K562 (cell line): Measurements from ENCODE around the gene USF2. TPM values are rescaled to one million over a fixed set of nuclear protein-coding genes. Genes with fewer than 3 reads are reported as not detected.

Source experiments
- ARID2 ChIP-seq: fragments of 450-650 bp; IDR thresholded peaks from 2 replicates; pipeline ENCODE4 v1.6.1; 2017; ENCODE audit warnings: antibody characterized with exemption, mild to moderate bottlenecking
- CBX1 ChIP-seq: sonication (generic); IDR thresholded peaks from 2 replicates; pipeline ENCODE4 v1.6.1; 2016; ENCODE audit warnings: antibody characterized with exemption, low read depth, mild to moderate bottlenecking
- CBX3 ChIP-seq, 2 experiments: IDR thresholded peaks; 1 replicate in 1 of 2; 2 replicates in 1 of 2; pipeline ENCODE4 v1.6.1; 2012; ENCODE audit warnings: inconsistent platforms in 2 of 2, low read length in 2 of 2, borderline replicate concordance in 1 of 2, control low read depth in 1 of 2
- CSDE1 ChIP-seq, 2 experiments: fragments of 450-650 bp; IDR thresholded peaks; 2 replicates each; pipeline ENCODE4 v1.6.1; 2016; ENCODE audit warnings: mild to moderate bottlenecking in 1 of 2
- EHMT2 ChIP-seq: fragments of 450-650 bp; IDR thresholded peaks from 2 replicates; pipeline ENCODE4 v1.6.1; 2018; ENCODE audit warnings: antibody characterized with exemption
- ELK1 ChIP-seq: sonication (generic); formaldehyde crosslinking; IDR thresholded peaks from 2 replicates; pipeline ENCODE4 v1.8.1; 2022; ENCODE audit warnings: missing genetic modification reagents
- EP300 ChIP-seq: IDR thresholded peaks from 2 replicates; pipeline ENCODE4 v1.6.1; 2012; ENCODE audit warnings: low read length, improper control_type of control experiment
- IFI16 ChIP-seq: fragments of 250-450 bp; sonication (Bioruptor Pico); IDR thresholded peaks from 2 replicates; pipeline ENCODE4 v2.1.2; 2022; ENCODE audit warnings: mild to moderate bottlenecking, inconsistent platforms
- JUN ChIP-seq, 2 experiments: sonication (generic) in 1 of 2; formaldehyde crosslinking in 1 of 2; IDR thresholded peaks; 2 replicates each; pipeline versions ENCODE4 v1.6.1 to v1.8.0; 2012 to 2022; ENCODE audit warnings: borderline replicate concordance in 2 of 2, mild to moderate bottlenecking in 2 of 2, improper control_type of control experiment in 1 of 2, low read depth in 1 of 2, low read length in 1 of 2, missing genetic modification reagents in 1 of 2
- KLF6 ChIP-seq: fragments of 250-450 bp; sonication (Bioruptor Pico); IDR thresholded peaks from 2 replicates; pipeline ENCODE4 v1.4.0; 2020; ENCODE audit warnings: mild to moderate bottlenecking, moderate library complexity, borderline replicate concordance
- NFIC ChIP-seq: fragments of 450-650 bp; IDR thresholded peaks from 2 replicates; pipeline ENCODE4 v1.6.1; 2017; ENCODE audit warnings: mild to moderate bottlenecking, inconsistent platforms
- NR4A1 ChIP-seq, 2 experiments: fragments of 250-450 bp in 1 of 2; fragments of 450-650 bp in 1 of 2; sonication (Bioruptor Pico) in 1 of 2; IDR thresholded peaks; 2 replicates each; pipeline versions ENCODE4 v1.4.0 to v1.6.1; 2016 to 2020; ENCODE audit warnings: mild to moderate bottlenecking in 2 of 2, missing compliant biosample characterization in 1 of 2, missing genetic modification characterization in 1 of 2, moderate library complexity in 1 of 2
- PATZ1 ChIP-seq: fragments of 250-450 bp; sonication (Bioruptor Pico); IDR thresholded peaks from 2 replicates; pipeline ENCODE4 v1.5.0; 2020; ENCODE audit warnings: mild to moderate bottlenecking, borderline replicate concordance
- SMAD3 ChIP-seq: fragments of 450-650 bp; formaldehyde crosslinking; conservative IDR thresholded peaks from 2 replicates; pipeline ENCODE4 v1.4.0; 2020; ENCODE audit warnings: mild to moderate bottlenecking
- TAF1 ChIP-seq: IDR thresholded peaks from 2 replicates; pipeline ENCODE4 v1.6.1; 2011; ENCODE audit warnings: mild to moderate bottlenecking, low read length, moderate library complexity; ENCODE audit not compliant: insufficient read depth, control insufficient read depth, severe bottlenecking; ENCODE audit errors: extremely low read depth
- ZBTB2 ChIP-seq: fragments of 450-650 bp; IDR thresholded peaks from 2 replicates; pipeline ENCODE4 v1.6.1; 2016; ENCODE audit warnings: antibody characterized with exemption
- ZFP36 ChIP-seq: fragments of 150-350 bp; IDR thresholded peaks from 2 replicates; pipeline ENCODE4 v1.6.1; 2018; ENCODE audit warnings: low read length, low read depth; ENCODE audit not compliant: partially characterized antibody
- ZNF449 ChIP-seq: fragments of 250-450 bp; sonication (Bioruptor Pico); IDR thresholded peaks from 2 replicates; pipeline ENCODE4 v1.8.0; 2022; ENCODE audit warnings: moderate library complexity, mild to moderate bottlenecking, inconsistent platforms
- ZNF77 ChIP-seq: fragments of 250-450 bp; sonication (Bioruptor Pico); IDR thresholded peaks from 2 replicates; pipeline ENCODE4 v1.5.0; 2020
- polyA plus RNA-seq, 8 experiments: library from polyadenylated mRNA; depleted of rRNA in 4 of 8; stranded (reverse) in 5 of 8; unstranded in 3 of 8; fragments of >200 nt; fragmentation: Nextera tagmentation in 2 of 8; fragmentation: Illumina TruSeq in 1 of 8; extraction: Ambion mirVana in 2 of 8; extraction: Trizol in 1 of 8; gene quantifications; 2 replicates each; pipeline versions ENCODE4 v1.2.1 to v1.2.3, GENCODE V29; 2011 to 2014; ENCODE audit warnings: inconsistent platforms in 1 of 8, missing spikeins in 1 of 8
- total RNA-seq, 7 experiments: library from RNA; depleted of rRNA in 6 of 7; stranded (reverse); fragments of >200 nt in 6 of 7; fragmentation: Illumina TruSeq in 2 of 7; extraction: Trizol in 2 of 7; gene quantifications; 2 replicates each; pipeline versions ENCODE4 v1.2.1 to v1.2.3, GENCODE V29; 2011 to 2021; ENCODE audit warnings: low replicate concordance in 1 of 7

USF2 gene
- total and polyA plus RNA-seq, 9 of the 15 experiments (the other 6 are each of a cell fraction or from before 2014, with no cell fraction given), result 0.27 to 93.7 (median 58.4) TPM

- TF ChIP-seq KLF6 (CRISPR knock-in tag) (no peak), CSDE1 (IDR thresholded peaks at IDR 0.05) (no peak), CBX3 (IDR thresholded peaks at IDR 0.05; ENCODE audit: borderline replicate concordance in 1 of 2, low read length in 2 of 2) (peak in 1 of 2 experiments; percentile 68; a peak in 1 of 3 replicates), CBX1 (no peak), ARID2 (no peak), NR4A1 (CRISPR knock-in tag; IDR thresholded peaks at IDR 0.05) (no peak; the same call in 1 of the 2 replicates), NR4A1 (tag; IDR thresholded peaks at IDR 0.05) (peak; percentile 94), PATZ1 (CRISPR knock-in tag) (no peak), ZBTB2 (peak; percentile 56), JUN (IDR thresholded peaks at IDR 0.05; ENCODE audit: borderline replicate concordance, low read depth, low read length) (0 out of 2 replicates have a peak, but pooled peaks have one; percentile 14), JUN (CRISPR knock-in tag; IDR thresholded peaks at IDR 0.05; ENCODE audit: borderline replicate concordance) (no peak), TAF1 (peak; percentile 38), ZNF77 (CRISPR knock-in tag) (0 out of 2 replicates have a peak, but pooled peaks have one; percentile 57), ZNF449 (CRISPR knock-in tag) (peak; percentile 41; the same call in 1 of the 2 replicates), EHMT2 (no peak), NFIC (peak; percentile 65), ELK1 (no peak), EP300 (peak; percentile 51; the same call in 1 of the 2 replicates), IFI16 (CRISPR knock-in tag) (0 out of 2 replicates have a peak, but pooled peaks have one; percentile 46), SMAD3 (CRISPR knock-in tag) (0 out of 2 replicates have a peak, but pooled peaks have one; percentile 25), ZFP36 (no peak)
Measured at GRCh38 chr19:35309481-35310279, 40.9 kb downstream of the USF2 start (continued).
